Ecto neural progenitor cell (in vitro differentiated cells): ENCODE measurements around the gene VAPB.
"Not testable (repeated sequence)": the region's sequence is repeated elsewhere in the genome, so short reads cannot be mapped to it uniquely, and the experiment has no call there.

Experiments used
- DNase-seq: peaks from one replicate; pipeline ENCODE4 v3.0.0-alpha.2; 2018; ENCODE audit warnings: low spot score

VAPB gene

GRCh38 chr20:58388882-58389323, at the start of gene VAPB:
Gene VAPB, plus strand, starts transcription at chr20:58389229. Its CDS starts 231 bp downstream, at chr20:58389460.
- peak; percentile 97 for DNase-seq

GRCh38 chr20:58339741-58340140, 49.3 kb upstream of the VAPB start:
- no peak for DNase-seq

GRCh38 chr20:58340151-58340550, 48.9 kb upstream of the VAPB start:
- DNase-seq = no peak

- no peak for DNase-seq
Measured at GRCh38 chr20:58340853-58341252, 48.2 kb upstream of the VAPB start.

DNA sequence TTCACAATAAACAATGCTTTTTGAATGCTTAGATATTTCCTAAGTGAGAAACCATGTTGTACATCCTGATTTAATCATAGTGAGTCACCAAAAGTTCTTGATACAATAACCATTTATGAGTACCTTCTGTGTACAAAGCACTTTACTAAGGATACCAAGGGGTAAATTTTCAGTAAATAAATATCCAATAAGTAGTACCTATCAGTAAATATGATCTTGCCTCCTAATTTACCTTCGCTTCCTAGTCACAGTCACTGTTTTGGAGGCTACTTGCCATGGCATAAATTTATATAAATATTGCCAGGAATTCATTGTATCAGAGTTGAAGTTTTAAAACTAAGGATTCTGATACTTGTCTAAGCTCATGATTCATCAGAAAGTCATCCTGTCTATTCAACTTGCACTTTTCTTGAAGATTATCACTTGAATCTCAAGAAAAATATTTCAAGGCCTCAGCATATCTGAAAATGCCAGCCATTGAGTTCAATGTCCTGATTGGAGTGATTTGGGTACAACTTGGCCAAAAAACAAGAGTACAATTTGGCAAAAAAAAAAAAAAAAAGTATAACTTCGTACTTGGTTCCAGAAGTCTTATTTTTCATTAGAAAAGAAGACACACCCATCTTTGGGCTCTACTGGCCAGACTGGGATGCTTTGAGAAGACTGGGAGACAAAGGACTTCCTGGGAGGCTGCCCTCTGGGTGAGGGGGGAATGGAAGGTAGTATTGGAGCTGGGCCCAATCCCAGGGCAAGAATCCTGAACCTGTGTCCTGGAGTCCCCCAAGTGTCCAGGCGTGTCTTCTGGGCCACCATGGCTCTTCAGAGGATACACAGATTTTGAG, 46.7 kb upstream of the VAPB start:
- DNase-seq = no peak

- DNase-seq = no peak
Measured at GRCh38 chr20:58344741-58345140, 44.3 kb upstream of the VAPB start.

GRCh38 chr20:58349570-58349969, 39.5 kb upstream of the VAPB start:
- DNase-seq = no peak

DNA sequence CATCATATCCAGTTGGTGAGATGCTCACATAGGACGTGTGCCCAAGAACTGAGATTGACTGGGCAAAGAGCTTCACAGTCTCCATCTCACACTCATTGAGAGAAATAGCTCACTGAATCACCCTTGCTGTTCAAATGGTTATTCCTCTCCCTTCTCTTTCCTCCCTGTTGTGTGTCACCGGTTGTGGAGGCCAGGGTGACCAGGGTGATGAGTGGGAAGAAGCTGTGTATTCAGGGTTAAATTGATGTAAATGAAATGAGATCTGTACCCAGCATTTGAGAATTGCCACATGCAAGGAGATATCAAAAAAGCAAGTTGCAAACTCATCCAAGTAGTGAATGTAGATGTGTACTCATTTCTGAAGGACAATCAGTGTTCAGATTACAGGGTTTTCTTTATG, 36.6 kb upstream of the VAPB start:
- DNase-seq = no peak

DNA sequence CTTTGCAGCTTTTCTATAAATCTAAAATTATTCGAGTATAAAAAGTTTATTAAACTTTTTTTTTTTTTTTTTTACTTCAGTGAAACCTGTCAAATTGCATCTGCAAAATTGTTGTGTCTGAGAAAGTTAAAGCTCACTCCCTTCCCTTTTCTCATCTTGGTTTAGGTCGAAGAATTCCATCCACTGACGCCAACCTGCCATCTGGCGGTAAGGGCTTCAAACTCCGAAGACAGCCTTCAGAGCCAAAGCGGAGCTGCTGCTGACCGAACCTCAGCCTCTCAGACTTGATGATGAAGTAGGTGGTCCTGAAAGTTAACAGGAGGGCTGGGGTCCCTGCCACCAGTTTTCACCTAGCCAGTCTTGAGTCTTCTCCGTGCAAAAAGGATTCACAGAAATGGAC, 29.6 kb upstream of the VAPB start:
- no peak for DNase-seq

- no peak for DNase-seq
Measured at GRCh38 chr20:58360936-58361335, 28.1 kb upstream of the VAPB start.

GRCh38 chr20:58361481-58362205, 27.4 kb upstream of the VAPB start:
- DNase-seq = no peak

DNA sequence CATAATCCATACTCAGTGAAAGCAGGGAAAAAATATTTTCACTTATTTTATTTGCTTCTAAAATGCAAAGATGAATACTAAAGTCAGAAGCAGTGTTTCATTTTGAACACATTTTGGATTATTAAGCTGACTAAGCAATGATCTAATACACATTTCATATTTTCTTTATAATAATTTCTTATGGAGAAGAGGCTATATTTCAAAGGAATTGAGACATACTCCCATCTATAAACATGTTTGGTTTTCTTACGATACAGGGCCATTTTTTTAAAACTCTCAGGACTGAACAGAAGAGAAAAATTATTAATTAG, 26.9 kb upstream of the VAPB start:
- DNase-seq = no peak

DNA sequence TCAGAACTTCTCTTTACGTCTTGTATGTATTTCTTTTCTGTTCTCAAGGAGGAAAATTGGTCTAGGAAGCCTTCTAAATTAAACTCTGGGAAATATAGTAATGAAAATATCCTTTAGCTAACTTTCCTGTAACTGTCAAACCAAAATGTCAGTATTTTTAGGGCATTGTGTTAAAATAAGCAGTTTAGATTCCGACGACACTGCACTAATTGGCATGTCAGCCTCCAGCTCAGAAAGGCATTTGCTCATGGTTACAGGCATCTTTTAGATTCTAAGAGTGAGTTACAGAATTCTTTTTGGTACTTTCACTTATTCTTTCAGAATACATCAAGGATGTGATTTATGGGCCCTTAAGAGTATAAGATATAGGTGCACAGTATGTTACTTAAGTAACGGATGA, 26.1 kb upstream of the VAPB start:
- no peak for DNase-seq

GRCh38 chr20:58366866-58367265, 22.2 kb upstream of the VAPB start:
- DNase-seq = no peak

DNA sequence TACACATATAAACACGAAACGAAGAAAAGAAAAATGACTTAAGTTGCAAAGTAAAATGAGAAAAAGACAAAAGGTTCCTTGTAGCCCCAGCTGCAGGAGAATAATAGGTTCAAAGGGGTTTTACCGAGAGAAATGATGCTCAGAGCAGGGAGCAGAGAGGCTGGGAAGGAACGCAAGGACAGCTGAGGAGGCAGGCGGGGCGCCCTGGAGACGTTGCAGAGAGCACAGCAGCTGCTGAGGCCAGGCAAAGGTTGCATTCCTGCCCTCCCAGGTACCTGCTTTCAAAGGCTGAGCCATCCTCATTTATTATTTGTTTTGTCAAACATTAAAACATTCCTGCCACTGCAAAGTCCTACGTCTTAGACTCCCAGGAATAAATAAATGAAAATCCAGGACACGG, 16.2 kb upstream of the VAPB start:
- DNase-seq = peak; percentile 56

DNA sequence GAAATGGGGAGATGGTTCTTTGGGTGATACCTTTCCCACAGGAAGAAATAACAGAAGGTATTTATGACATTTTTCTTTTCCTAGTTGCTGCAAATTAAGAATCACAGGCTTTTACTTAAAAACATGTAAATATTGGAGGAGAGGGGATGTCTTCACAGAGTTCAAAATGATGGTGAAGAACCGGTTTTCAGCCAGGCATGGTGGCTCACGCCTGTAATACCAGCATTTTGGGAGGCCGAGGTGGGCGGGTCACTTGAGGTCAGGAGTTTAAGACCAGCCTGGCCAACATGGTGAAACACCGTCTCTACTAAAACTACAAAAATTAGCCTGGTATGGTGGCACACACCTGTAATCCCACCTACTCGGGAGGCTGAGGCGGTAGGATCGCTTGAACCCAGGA, 15.7 kb upstream of the VAPB start:
- DNase-seq = not testable (repeated sequence)

GRCh38 chr20:58374027-58374850, 14.8 kb upstream of the VAPB start:
- peak; percentile 56 for DNase-seq

DNA sequence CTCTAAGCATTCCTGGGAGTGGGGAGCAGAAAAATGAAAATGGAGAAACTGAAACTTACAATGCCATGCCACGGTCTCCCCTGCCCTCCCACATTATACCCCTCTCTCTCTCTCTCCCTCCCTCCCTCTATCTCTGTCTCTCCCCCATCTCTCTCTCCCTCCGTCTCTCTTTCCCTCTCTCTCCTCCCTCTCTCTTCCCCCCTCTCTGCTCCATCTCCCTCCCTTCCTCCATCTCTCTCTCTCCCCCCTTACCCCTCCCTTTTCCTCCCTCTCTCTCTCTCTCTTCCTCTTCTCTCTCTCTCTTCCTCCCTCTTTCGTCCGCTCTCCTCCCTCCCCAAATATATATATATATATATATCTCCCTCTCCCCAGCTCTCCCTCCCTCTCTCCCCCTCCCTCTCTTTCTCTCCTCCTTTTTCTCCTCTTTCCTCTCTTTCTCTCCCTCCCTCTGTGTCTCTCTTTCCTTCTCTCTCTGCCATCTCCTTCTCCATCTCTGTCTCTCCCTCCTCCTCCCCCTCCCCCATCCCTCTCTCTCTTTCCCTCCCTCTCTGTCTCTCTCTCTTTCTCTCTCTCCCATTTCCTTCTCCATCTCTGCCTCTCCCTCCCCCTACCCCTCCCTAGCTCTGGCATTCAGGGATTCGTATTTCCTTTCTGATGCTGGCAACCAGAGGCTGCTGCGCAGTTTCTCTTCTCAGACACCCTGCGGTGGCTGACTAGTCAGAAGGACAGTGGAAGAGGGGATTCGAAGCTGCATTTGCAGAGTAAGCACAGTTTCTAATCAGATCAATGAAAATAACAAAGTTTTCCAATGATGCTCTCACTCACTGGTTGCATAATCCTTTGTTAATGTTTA, 13.9 kb upstream of the VAPB start:
- peak; percentile 51 for DNase-seq

GRCh38 chr20:58375759-58376352, 13.2 kb upstream of the VAPB start:
- peak; percentile 50 for DNase-seq

DNA sequence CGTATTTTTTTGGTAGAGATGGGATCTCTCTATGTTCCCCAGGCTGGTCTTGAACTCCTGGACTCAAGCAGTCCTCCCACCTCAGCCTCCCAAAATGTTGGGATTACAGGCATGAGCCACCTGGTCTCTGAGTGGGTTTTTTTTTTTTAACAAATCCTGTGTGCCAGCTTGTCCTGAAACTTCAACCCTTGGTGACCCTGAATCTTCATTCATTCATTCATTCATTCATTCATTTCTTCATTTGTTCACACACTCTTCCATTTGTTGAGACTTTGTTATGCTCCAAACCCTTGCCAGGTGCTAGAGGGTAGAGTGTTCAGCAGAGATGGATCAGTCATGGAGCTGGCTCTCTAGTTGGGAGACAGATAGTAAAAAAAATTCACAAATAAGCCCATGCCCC, 12.0 kb upstream of the VAPB start:
- DNase-seq = no peak

GRCh38 chr20:58377766-58378401, 11.1 kb upstream of the VAPB start:
- no peak for DNase-seq
